Naive thymus-derived CD4-positive, alpha-beta T cell (primary cell): ENCODE results near the gene GARIN5A. TPM values are rescaled to one million over a fixed set of nuclear protein-coding genes. Genes with fewer than 3 reads are reported as not detected.
A peak's percentile ranks its signal among the peaks of the same experiment; 100 is the strongest.

Experiments
- ATAC-seq: fragments of 150-1000 bp; cut with Tn5 transposase; 2 replicates; pipeline ENCODE4 v1.10.0; 2021; ENCODE audit warnings: mild to moderate bottlenecking, moderate library complexity
- CTCF ChIA-PET: fragments of 350-600 bp; sonication (Branson Sonifier 250); formaldehyde crosslinking; loops from one replicate; lab custom pipeline; 2021; ENCODE audit warnings: antibody characterized with exemption; lab: Charles Lee
- POLR2A ChIA-PET: fragments of 350-600 bp; sonication (Branson Sonifier 250); formaldehyde crosslinking; loops from one replicate; lab custom pipeline; 2021; ENCODE audit warnings: antibody characterized with exemption, inconsistent platforms; lab: Charles Lee
- DNase-seq, 9 donors: peaks; one replicate each; pipeline versions ENCODE4 v3.0.0 to v3.0.0-alpha.2; 2020 to 2022; ENCODE audit warnings: mixed read lengths in 1 of 9
- H3K27ac ChIP-seq: one replicate; pipeline ENCODE4 v1.7.0; 2013; ENCODE audit warnings: mild to moderate bottlenecking, low read depth, low read length, moderate library complexity
- H3K27me3 ChIP-seq, 2 donors: one replicate each; pipeline ENCODE4 v1.7.0; 2013; ENCODE audit warnings: low read length in 2 of 2, mild to moderate bottlenecking in 2 of 2, moderate library complexity in 2 of 2; ENCODE audit not compliant: control insufficient read depth in 2 of 2, insufficient read depth in 2 of 2
- H3K36me3 ChIP-seq, 3 experiments: 1 replicate in 2 of 3; 2 replicates in 1 of 3; pipeline ENCODE4 v1.7.0; 2013; ENCODE audit warnings: low read length in 3 of 3, mild to moderate bottlenecking in 3 of 3, moderate library complexity in 1 of 3; ENCODE audit not compliant: insufficient read depth in 3 of 3, control insufficient read depth in 2 of 3
- H3K4me1 ChIP-seq, 2 donors: one replicate each; pipeline ENCODE4 v1.7.0; 2013; ENCODE audit warnings: low read length in 2 of 2, mild to moderate bottlenecking in 2 of 2, moderate library complexity in 1 of 2; ENCODE audit not compliant: control insufficient read depth in 2 of 2, insufficient read depth in 2 of 2
- H3K4me3 ChIP-seq: 2 replicates; pipeline ENCODE4 v1.7.0; 2013; ENCODE audit warnings: mild to moderate bottlenecking, low read length
- H3K9me3 ChIP-seq, 3 experiments: 1 replicate in 2 of 3; 2 replicates in 1 of 3; pipeline ENCODE4 v1.7.0; 2013; ENCODE audit warnings: low read length in 3 of 3; ENCODE audit not compliant: control insufficient read depth in 2 of 3
- H3K27ac Mint-ChIP-seq, 9 donors: one replicate each; pipeline ENCODE4 v1.8.0; 2020 to 2022; ENCODE audit warnings: mixed read lengths in 9 of 9, mild to moderate bottlenecking in 8 of 9, moderate library complexity in 5 of 9, inconsistent platforms in 2 of 9
- H3K27me3 Mint-ChIP-seq, 5 donors: one replicate each; pipeline ENCODE4 v1.8.0; 2021 to 2022; ENCODE audit warnings: mixed read lengths in 5 of 5, mild to moderate bottlenecking in 1 of 5
- H3K36me3 Mint-ChIP-seq, 5 donors: one replicate each; pipeline ENCODE4 v1.8.0; 2020 to 2022; ENCODE audit warnings: mixed read lengths in 5 of 5, mild to moderate bottlenecking in 3 of 5, inconsistent platforms in 1 of 5
- H3K4me1 Mint-ChIP-seq, 7 donors: one replicate each; pipeline ENCODE4 v1.8.0; 2020 to 2022; ENCODE audit warnings: mixed read lengths in 7 of 7, mild to moderate bottlenecking in 3 of 7, inconsistent platforms in 1 of 7
- H3K4me3 Mint-ChIP-seq, 10 donors: one replicate each; pipeline ENCODE4 v1.8.0; 2020 to 2022; ENCODE audit warnings: mild to moderate bottlenecking in 10 of 10, mixed read lengths in 10 of 10, moderate library complexity in 6 of 10, inconsistent platforms in 2 of 10
- H3K9me3 Mint-ChIP-seq, 11 donors: one replicate each; pipeline ENCODE4 v1.8.0; 2020 to 2022; ENCODE audit warnings: mixed read lengths in 11 of 11, mild to moderate bottlenecking in 4 of 11, inconsistent platforms in 1 of 11, moderate library complexity in 1 of 11
- intact Hi-C, 2 donors: fragments of 100-400 bp; cut with micrococcal nuclease; formaldehyde crosslinking; loops; one replicate each; pipeline ENCODE4 v1.15.1; 2023
- polyA plus RNA-seq, 2 donors: library from polyadenylated mRNA; unstranded; fragments of 300-500 nt; fragmentation: Illumina TruSeq; gene quantifications; one replicate each; pipeline ENCODE4 v1.2.3, GENCODE V29; 2021
- total RNA-seq, 6 experiments: library from RNA in 5 of 6; stranded (reverse) in 5 of 6; gene quantifications; 1 replicate in 5 of 6; 2 replicates in 1 of 6; pipeline ENCODE4 v1.2.3 and lab custom pipeline; 2021 to 2026

GARIN5A gene
- total and polyA plus RNA-seq, 7 experiments from 2014 or later, result 0.59 to 3.1 (median 0.76) TPM; not detected in 1

DNA sequence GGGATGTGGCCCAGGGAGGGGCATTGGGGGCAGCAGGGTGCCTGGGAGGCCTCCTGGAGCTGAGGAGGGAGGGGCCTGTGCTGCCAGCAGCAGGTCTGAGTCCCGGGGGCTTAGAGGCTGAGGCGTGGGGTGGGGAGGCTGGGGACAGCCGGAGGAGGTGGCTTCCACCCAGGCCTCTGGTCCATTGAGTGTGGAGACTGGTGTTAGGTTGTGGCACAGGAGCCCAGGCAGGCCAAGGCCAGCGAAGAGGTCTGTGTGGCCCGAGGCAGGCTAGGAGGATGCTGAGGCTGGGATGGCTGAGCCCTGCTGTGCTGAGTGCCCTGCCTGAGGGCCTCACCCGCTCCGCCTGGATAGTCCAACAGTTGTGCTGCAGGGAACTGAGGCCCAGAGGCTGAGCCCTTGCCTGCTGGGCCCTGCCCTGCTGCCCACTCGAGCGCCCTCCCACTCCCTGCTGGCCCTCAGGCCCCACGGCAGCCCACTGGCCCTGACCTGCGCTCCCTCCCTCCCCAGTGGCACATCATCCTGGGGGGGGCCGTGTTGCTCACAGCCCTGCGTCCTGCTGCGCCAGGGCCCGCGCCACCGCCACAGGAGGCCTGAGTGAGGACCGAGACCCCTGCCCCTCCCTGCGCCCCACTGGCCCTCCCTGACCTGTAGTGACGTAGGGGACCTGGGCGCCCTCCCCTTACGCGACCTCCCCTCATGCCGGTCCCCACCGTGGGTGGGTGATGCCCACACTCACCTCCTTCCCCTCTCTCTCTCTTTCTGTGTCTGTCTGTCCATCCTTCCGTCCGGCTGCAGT, 4.9 kb upstream of the GARIN5A start:
- no peak for DNase-seq
- Mint-ChIP-seq H3K9me3 (peaks cover 0 to 7% (median 0%) of the 10 kb centered on the region in 11 donors), H3K27ac (peak overlapping the region in 2 of 9 donors; percentile 42 to 48), H3K27me3 (no peaks in the 10 kb centered on the region), H3K36me3 (peaks cover 8 to 32% (median 13%) of the 10 kb centered on the region in 5 donors), H3K4me1 (peaks cover 16 to 34% (median 23%) of the 10 kb centered on the region in 7 donors), H3K4me3 (no peak overlapping the region)
- CTCF ChIA-PET, result no interaction called here
- H3K27me3 ChIP-seq, result no peaks in the 10 kb centered on the region
- no peaks in the 10 kb centered on the region for H3K9me3 ChIP-seq
- no peak for ATAC-seq
- peaks cover 0 to 73% (median 0%) of the 10 kb centered on the region in 3 experiments for H3K36me3 ChIP-seq
- intact Hi-C loops, result no loop called here
- peaks cover 14 to 19% of the 10 kb centered on the region in 2 donors for H3K4me1 ChIP-seq
- H3K27ac ChIP-seq, result peak overlapping the region; percentile 15
- no peak overlapping the region for H3K4me3 ChIP-seq
- POLR2A ChIA-PET, result no interaction called here

DNA sequence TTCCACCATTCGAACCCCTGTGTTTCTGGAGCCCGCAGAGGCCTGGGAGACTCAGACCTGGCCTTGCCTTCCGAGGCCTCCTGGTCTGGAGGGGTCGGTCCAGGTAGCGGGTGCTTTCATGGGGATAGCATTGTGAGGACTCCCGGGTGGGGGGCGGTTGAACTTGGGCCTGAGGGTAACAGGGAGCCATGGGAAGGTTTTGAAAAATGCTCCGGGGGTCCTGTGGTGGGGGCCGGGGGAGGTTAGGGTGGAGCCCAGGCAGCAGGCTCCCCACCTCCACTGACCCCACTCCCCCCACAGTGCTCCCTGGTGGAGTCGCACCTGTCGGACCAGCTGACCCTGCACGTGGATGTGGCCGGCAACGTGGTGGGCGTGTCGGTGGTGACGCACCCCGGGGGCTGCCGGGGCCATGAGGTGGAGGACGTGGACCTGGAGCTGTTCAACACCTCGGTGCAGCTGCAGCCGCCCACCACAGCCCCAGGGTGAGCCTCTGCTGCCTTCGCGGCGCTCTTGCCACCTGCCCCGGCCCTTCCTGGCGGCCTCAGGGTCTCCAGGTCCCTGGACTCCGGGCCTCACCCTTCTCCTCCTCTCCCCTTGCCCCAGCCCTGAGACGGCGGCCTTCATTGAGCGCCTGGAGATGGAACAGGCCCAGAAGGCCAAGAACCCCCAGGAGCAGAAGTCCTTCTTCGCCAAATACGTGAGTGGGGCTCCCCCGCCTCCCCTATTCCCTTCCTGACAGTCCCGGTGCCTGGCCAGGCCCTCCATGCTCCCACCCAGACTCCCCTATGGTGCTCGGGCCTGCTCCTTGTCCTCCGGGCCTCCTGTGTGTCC, 3.8 kb upstream of the GARIN5A start:
- DNase-seq (no peak), ATAC-seq (no peak)
- H3K36me3 Mint-ChIP-seq, result peaks cover 8 to 26% (median 13%) of the 10 kb centered on the region in 5 donors
- H3K4me3 ChIP-seq, result no peak overlapping the region
- H3K4me1 Mint-ChIP-seq, result peaks cover 18 to 37% (median 26%) of the 10 kb centered on the region in 7 donors
- no peaks in the 10 kb centered on the region for H3K27me3 Mint-ChIP-seq
- H3K4me3 Mint-ChIP-seq, result peak overlapping the region in 1 of 10 donors; percentile 28
- no peaks in the 10 kb centered on the region for H3K9me3 ChIP-seq
- H3K36me3 ChIP-seq, result peaks cover 0 to 75% (median 0%) of the 10 kb centered on the region in 3 experiments
- no peaks in the 10 kb centered on the region for H3K27me3 ChIP-seq
- peak overlapping the region in 3 of 9 donors; percentile 42 to 80 (median 72) for H3K27ac Mint-ChIP-seq
- peaks cover 0 to 13% (median 0%) of the 10 kb centered on the region in 11 donors for H3K9me3 Mint-ChIP-seq
- H3K4me1 ChIP-seq, result peaks cover 14 to 19% of the 10 kb centered on the region in 2 donors
- intact Hi-C loops, result no loop called here
- ChIA-PET POLR2A (no interaction called here), CTCF (no interaction called here)
- H3K27ac ChIP-seq, result peak overlapping the region; percentile 15

DNA sequence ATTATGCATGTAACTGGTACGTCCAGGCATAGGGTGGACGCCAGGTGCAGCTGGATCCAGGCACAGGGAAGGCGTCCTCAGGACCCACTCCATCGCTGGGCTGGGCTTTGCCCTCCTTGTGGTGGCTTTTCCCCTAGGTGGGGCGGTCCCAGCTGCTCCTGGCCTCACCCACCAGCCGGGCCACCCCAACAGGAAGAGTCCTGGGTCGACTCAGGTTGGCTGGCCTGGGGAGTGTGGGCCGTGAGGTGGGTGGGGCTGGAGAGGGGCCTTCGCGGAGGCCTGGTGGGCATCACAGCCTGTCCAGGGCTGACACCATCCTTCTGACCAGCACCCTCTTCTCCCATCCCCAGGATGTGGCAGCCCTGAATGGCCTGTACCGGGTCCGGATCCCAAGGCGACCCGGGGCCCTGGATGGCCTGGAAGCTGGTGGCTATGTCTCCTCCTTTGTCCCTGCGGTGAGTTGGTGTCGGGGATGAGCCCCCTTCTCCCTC, 3.2 kb upstream of the GARIN5A start:
- Histone ChIP-seq H3K27ac (no peak overlapping the region), H3K9me3 (no peaks in the 10 kb centered on the region), H3K27me3 (no peaks in the 10 kb centered on the region), H3K4me3 (no peak overlapping the region), H3K4me1 (peaks cover 14 to 19% of the 10 kb centered on the region in 2 donors), H3K36me3 (peaks cover 0 to 69% (median 0%) of the 10 kb centered on the region in 3 experiments)
- ATAC-seq (no peak), DNase-seq (no peak)
- Mint-ChIP-seq H3K27me3 (no peaks in the 10 kb centered on the region), H3K36me3 (peaks cover 8 to 20% (median 13%) of the 10 kb centered on the region in 5 donors), H3K4me3 (peak overlapping the region in 1 of 10 donors; percentile 28), H3K9me3 (peaks cover 0 to 13% (median 0%) of the 10 kb centered on the region in 11 donors), H3K27ac (peak overlapping the region in 1 of 9 donors; percentile 72), H3K4me1 (peaks cover 21 to 40% (median 27%) of the 10 kb centered on the region in 7 donors)
- intact Hi-C loops, result no loop called here
- ChIA-PET POLR2A (no interaction called here), CTCF (interaction anchor here (0.9 kb wide), 1 partner anchor 123 kb away, joined by 3 read pairs; no protein-coding TSS in a partner anchor)

DNA sequence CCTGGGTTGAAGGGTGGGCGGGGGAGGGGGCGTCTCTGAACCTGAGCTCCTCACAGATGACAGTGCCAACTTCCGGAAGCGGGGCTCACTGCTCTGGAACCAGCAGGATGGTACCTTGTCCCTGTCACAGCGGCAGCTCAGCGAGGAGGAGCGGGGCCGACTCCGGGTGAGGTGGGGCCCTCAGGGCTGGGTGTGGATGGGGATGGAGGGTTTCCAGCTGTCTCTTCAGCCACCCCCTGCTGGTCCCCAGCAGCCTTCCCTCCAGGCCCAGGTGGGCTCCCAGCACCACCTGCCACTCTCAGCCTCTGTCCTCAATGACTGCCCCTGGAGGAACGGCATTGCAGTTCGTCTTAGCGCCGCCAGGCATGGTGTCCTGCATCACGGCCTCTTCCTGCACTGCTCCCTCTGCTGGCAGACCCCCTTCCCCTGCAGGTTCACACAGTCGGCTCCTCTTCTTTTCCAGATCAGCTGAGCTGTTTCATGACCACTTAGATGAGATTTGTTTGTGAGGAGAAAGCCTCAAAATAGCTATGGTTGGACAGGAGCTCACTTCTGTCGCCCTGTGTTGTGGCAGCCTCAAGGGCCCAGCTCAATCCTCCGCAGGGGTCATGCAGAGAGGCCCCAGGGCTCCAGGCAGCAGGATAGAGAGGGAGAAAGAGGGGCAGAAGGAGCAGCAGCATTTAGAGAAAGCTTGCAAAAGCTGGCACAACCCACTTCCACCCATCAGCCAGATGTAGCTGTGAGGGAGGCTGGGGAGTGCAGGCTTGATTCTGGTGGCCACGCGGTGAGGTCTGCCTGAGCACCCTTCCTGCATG, 2.5 kb upstream of the GARIN5A start:
- Histone ChIP-seq H3K27me3 (no peaks in the 10 kb centered on the region), H3K9me3 (no peaks in the 10 kb centered on the region), H3K27ac (no peak overlapping the region), H3K4me3 (no peak overlapping the region), H3K36me3 (peaks cover 0 to 62% (median 0%) of the 10 kb centered on the region in 3 experiments), H3K4me1 (peaks cover 14 to 19% of the 10 kb centered on the region in 2 donors)
- H3K4me1 Mint-ChIP-seq, result peaks cover 21 to 40% (median 27%) of the 10 kb centered on the region in 7 donors
- DNase-seq (no peak), ATAC-seq (no peak)
- no peaks in the 10 kb centered on the region for H3K27me3 Mint-ChIP-seq
- H3K36me3 Mint-ChIP-seq, result peaks cover 8 to 20% (median 13%) of the 10 kb centered on the region in 5 donors
- H3K27ac Mint-ChIP-seq, result peak overlapping the region in 2 of 9 donors; percentile 39 to 60
- peak overlapping the region in 4 of 10 donors; percentile 25 to 51 (median 46) for H3K4me3 Mint-ChIP-seq
- intact Hi-C loops, result no loop called here
- ChIA-PET CTCF (interaction anchor here (0.9 kb wide), 1 partner anchor 122 kb away, joined by 3 read pairs; no protein-coding TSS in a partner anchor), POLR2A (interaction anchor here (0.7 to 1.2 kb wide), 3 partner anchors 13 to 103 kb away, joined by 3 to 7 read pairs (median 6); partner anchors contain the start of genes JOSD2 and NR1H2)
- peaks cover 0 to 13% (median 0%) of the 10 kb centered on the region in 11 donors for H3K9me3 Mint-ChIP-seq

DNA sequence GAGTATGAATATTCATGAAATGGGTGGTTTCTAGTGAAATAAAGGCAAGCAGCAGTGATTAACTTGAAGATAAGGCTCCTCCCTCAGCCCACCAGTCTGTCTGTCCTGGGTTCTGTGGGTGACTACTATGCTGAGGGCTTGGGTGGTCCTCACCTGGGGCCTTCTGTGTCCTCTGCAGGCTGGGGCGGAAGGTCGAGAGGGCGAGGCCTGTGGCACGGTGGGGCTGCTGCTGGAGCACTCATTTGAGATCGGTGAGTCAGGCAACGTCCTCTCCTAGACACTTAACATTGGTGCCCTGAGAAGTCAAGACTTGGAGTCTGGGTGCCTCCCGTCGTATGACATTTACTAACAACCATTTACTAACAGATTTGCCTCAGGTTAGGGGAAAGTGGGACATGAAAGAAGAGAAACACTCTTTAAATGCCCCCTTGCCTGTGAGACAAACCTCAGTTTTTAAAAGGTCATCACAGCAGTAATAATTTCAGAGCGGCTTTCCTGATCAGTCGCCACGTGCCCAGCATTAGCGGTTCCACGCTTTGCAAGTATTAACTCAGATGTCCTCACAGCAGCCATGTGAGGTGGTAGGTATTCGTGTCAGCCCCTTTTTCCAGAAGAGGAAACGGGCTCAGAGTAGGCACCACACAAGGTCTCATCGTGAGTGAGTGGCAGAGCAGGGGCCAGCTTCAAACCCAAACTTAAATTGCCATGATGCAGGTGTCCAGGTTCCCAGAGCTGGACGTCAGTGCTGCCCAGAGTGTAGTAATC, 1.3 kb upstream of the GARIN5A start:
- H3K27me3 Mint-ChIP-seq, result no peaks in the 10 kb centered on the region
- no peaks in the 10 kb centered on the region for H3K27me3 ChIP-seq
- peaks cover 0 to 13% (median 0%) of the 10 kb centered on the region in 11 donors for H3K9me3 Mint-ChIP-seq
- no peaks in the 10 kb centered on the region for H3K9me3 ChIP-seq
- peak overlapping the region; percentile 49 to 98 (median 95) for H3K27ac Mint-ChIP-seq
- peaks cover 14 to 19% of the 10 kb centered on the region in 2 donors for H3K4me1 ChIP-seq
- H3K36me3 ChIP-seq, result peaks cover 0 to 54% (median 0%) of the 10 kb centered on the region in 3 experiments
- peaks cover 21 to 37% (median 27%) of the 10 kb centered on the region in 7 donors for H3K4me1 Mint-ChIP-seq
- CTCF ChIA-PET, result no interaction called here
- ATAC-seq, result no peak
- DNase-seq, result no peak
- H3K36me3 Mint-ChIP-seq, result peaks cover 3 to 15% (median 8%) of the 10 kb centered on the region in 5 donors
- H3K27ac ChIP-seq, result peak overlapping the region; percentile 96
- intact Hi-C loops, result no loop called here
- peak overlapping the region; percentile 96 for H3K4me3 ChIP-seq
- POLR2A ChIA-PET, result interaction anchor here (0.5 to 1.2 kb wide), 4 partner anchors 12 to 102 kb away, joined by 3 to 7 read pairs (median 4); partner anchors contain the start of genes JOSD2 and NR1H2
- H3K4me3 Mint-ChIP-seq, result peak overlapping the region; percentile 94 to 99 (median 98)
